Measurements from ENCODE around the gene CAD.
"Not testable (repeated sequence)": the region's sequence is repeated elsewhere in the genome, so short reads cannot be mapped to it uniquely, and the experiment has no call there.

CAD gene

DNA sequence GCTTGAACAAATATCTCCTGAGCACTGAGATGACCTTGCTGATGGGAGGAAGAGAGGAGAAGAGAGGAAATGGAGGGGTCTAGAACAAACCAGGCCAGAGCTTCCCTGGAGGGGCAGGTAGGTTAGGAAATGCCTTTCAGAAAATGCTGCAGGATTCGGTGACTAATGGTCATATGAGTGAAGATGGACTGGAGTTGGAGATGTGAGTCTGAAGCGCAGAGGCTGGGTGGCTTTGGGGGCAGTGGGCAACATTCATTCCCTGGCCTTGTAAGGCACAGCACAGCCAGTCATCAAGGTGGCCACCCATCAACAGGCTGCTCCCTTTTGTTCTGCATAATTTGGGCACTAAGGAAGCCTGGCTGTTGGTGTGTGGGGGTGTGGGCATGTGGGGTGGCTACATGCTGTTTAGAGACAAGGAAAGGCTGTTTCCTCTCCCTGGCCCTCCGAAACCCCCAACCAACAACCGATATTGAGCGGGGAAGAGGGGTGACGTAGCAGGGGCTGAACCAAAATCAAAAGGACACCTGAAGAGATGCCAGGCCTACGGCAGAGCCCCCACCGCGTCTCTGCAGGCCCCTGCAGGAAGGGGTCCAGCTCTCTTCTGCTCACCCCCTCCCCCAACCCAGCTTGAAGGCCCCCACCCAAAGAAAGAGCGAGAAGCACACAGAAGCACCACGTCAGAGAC lies 44.2 kb downstream of the CAD start:
- DNase-seq: no peak

DNA sequence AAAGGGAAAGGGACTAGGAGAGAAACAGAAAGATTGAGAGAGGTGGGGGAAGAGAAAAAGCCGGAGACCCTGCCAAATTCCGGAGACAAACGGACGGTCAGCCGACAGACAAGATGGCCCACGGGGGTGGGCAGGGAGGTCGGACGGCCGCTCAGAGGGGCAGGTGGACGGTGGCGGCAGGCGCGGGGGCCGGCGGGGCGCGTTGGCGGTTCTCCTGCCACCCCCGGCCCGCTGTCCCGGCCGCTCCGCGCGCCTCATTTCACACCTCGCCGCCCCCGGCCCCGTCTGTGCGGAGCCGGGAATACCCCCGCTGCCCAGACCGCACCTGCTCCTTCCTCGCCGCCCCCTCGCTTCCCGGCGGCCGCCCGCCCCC lies 44.7 kb downstream of the CAD start:
- DNase-seq: no peak

DNA sequence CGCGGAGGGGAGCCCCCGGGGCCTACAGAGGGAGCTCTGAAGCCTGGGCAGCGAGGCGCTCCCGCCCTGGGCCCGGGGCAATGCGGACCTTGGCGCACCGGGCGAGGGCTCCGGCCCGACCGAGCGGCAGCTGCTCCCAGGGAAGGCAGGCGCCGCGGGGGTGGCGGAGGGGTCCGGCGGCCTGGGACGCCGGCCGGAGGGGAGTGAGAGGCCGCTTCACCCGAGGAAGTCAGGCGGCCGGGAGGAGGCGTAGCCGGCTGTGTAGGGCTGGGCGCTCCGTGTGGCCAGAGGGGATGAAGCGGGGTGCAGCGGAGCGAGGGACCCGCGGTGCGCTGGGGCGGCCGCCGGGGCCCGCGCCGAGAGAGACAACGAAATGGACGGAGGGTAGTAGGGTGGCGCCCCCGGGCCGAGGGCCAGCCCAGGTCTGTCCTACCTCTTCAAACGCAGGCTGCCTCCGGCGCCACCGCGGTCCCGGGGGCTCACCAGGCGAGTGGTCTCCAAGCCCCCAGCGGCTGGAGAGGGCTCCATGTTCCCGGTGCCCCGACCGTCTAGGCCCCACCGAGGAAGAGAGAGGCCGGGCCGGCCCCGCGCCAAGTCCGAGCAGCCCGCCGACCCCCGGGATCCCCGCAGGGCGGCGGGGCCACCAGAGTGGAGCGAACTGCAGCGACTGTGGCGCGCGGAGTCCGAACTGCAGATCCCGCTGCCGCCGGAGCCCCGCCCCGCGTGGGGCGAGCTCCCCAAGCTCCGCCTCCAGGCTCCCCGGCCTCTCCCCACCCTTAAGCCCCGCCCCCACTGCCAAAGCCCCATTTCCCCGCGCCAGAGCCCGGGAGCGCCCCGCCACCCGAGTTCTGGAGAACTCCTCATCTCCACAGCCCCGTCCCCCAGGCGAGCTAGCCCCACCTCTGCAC lies 45.5 kb downstream of the CAD start, which contains the start of gene SLC30A3:
TSS of gene SLC30A3 (minus strand) at position 669 of the 908 bp plus-strand sequence. CDS start at position 528, 141 bp downstream.
- DNase-seq: peak; percentile 68

DNA sequence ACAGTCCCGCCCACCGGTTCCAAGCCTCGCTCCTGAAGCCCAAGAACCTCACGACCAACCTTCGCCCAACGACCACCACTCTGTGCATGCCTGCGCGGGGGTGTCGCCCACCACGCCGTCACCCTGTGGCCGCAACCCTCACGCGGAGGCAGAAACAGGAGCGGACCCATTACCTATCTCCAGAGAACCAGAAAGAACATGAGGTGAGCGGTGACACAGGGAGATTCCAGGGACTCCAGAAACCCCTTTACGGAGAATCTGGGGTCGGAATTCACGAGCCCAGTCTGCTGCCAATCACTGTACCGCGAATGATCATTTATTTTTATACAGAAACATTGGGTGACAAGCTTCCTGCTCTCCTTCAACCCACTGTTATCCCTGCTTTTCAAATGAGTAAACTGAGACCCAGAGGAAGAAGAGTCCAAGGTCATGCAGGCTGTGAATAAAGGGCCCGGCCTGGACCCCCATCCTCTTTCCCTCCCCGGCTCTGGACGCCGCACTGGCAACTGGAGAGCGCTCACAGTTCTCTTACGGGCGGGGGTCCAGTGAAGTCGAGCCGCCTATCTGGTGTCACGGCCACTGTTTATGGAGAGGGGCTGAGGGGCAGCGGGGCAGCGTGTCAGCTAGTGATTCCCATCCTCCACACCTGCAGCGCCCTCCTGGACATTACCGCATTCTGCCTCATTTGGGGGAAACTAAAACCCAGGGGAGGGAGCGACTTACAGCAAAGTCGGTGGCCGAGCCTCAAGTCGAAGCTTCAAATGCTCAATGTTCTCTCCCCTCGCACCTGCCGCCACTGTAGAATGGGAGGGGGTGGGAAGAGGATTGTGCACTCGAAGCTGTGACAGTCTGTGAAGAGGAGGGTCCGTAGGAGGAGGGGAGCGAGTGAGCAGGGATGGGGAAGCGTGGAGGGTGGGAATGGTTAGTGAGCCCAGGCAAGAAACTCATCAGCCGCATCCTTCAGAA lies 46.4 kb downstream of the CAD start:
- DNase-seq: no peak

DNA sequence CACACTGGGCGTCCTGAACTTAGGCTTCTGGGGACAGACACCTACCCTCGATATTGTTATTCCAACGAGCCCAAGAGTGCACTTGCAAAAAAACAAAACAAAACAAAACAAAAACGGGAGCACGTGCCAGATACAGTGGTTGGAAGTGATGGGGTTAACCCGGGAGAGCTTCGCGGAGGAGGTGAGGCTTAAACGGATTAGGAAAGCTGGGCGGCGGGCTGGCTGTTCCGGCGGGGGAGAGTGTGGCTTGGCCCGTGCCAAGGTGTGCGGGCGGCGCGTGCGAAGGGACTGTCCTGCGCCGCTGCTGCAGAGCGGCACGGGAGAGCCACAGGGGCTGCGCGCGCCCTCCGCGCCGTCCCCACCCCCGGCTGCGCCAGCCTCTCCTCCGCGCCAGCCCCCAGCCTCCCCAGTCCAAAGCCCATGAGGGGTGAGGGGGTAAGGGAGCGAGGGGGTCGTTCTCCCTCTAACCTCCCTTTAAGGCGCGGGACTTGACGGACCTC lies 47.1 kb downstream of the CAD start:
- no peak for DNase-seq

DNA sequence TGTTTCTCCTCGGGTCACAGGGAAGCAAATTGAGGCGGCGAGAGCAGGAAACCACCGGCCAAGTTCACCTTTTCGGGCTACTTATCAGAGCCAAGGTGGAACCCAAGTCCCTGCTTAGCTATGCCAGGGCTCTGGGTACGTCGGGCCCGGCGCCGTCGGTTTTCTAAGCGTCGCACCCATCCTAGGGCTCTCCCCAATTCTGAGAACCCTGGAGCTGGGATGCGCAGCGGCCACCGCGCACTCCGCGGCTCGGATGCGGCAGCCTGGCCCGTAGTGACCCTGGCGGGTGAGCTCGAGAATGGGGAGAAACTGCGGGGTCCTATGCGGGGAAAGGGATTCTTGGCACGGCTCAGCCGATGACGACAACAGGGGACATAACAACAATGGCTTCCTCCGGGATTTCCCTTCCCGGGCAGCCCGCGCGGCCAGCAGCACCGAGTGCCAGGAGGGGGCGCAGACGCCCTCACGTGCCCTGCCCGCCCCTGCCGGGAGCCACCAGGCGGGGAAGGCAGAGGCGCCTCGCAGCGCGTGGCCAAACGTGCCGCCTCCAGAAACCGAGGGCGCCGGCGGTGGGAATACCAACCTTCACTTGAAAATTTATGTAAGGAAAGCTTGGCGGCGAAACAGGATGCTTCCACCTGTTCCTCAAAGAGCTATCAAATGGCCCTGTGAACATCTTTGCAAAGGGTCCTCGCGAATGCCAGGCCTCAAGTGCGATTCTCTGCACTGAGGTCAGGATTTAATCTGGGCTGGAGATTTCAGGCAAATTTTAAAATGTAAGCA lies 47.8 kb downstream of the CAD start:
- peak; percentile 73 for DNase-seq

DNA sequence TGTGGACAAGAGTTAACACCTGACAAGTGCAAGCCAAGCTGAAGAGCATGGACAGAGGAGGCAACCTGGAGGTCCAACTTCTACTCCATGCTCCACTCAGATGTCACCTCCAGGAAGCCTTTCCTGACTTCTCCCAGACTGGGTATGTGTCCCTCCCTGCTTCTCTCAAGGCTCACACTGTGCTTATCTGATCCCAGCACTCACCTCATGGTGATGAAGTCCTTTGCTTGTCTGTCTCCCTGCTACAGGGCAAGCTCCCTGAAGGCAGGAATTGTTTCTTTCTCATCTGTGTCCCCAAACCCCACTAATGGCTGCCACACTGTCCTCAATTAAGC lies 48.3 kb downstream of the CAD start:
- DNase-seq: no peak

DNA sequence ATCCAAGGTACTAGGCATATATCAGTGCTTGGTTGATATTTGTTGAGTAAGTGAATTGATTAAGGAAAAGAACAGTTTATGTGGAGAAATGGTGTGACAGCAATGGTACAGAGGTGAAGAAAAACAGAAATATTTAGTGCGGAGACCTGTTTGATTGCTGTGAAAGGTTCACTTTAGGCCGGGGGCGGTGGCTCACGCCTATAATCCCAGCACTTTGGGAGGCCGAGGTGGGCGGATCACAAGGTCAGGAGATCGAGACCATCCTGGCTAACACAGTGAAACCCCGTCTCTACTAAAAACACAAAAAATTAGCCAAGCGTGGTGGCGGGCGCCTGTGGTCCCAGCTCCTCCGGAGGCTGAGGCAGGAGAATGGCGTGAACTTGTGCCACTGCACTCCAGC lies 51.1 kb downstream of the CAD start:
- DNase-seq: not testable (repeated sequence)

DNA sequence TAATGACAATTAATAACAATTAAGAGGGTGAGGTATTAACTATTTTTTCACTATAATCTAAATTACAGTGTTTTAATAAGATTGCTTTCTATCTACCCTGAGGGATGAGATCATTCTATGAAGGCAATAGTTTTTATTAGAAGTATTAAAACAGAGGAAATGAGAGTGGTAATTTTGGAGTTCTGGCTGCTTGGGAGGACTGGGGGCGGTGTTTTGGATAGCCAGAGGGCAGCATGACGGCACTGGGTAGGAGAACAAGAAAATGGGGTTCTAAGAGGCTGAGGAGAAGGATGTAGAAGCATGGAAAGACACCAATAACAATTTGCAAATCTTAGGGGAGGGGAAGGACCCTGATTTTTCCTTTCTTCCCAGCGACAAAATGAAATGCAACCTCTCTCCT lies 53.0 kb downstream of the CAD start:
- DNase-seq: no peak

DNA sequence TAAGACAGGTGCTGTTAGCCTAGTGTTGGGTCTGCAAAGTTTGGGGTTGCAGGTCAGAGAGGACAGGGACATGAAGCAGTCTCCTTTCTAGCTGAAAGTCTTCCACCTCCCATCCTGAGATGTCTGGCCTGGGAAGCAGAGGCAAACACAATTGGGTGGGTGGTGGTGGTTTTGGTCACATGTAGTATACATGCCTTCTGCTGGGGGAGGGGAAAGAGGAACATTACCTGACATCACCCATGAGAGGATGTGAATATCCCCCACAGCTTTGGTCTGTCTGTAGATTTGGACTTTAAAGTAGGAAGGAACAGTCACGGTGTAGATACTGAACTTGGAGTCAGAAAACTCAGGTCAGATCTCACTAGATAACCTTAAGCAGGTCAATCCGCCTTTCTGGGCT lies 53.5 kb downstream of the CAD start:
- no peak for DNase-seq

DNA sequence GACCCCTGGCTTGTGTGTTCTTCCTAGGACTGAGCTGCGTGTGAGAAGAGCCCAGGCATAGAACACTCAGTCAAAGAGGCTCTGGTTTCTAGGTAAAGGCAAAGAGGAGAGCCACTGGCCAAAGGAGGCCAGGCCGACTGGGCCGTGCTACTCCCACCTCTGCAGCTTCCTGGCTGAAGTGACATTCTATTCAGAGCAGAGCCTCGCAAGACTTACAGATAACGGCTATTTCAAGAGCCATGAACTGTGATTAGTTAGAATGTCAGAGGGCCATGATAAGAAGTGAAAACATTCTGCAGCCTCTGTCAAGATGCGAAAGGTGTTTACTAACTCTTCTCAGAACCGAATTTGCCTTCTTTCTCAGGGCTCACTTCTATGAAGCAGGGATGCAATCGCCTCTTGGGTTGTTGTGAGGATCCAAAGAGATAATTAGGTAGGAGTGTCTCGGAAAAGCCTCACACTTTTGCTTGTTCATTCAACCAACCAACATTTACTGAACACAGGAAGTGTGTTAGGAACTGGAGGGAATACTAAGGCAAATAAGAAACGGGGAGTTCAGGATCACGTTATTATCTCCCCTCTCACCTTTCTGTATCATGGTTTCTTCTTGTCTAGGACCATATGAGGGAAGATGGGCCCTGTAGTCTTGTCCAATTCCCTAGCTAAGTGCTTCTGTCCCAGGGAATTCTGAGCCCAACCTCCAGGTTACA lies 54.6 kb downstream of the CAD start:
- no peak for DNase-seq

DNA sequence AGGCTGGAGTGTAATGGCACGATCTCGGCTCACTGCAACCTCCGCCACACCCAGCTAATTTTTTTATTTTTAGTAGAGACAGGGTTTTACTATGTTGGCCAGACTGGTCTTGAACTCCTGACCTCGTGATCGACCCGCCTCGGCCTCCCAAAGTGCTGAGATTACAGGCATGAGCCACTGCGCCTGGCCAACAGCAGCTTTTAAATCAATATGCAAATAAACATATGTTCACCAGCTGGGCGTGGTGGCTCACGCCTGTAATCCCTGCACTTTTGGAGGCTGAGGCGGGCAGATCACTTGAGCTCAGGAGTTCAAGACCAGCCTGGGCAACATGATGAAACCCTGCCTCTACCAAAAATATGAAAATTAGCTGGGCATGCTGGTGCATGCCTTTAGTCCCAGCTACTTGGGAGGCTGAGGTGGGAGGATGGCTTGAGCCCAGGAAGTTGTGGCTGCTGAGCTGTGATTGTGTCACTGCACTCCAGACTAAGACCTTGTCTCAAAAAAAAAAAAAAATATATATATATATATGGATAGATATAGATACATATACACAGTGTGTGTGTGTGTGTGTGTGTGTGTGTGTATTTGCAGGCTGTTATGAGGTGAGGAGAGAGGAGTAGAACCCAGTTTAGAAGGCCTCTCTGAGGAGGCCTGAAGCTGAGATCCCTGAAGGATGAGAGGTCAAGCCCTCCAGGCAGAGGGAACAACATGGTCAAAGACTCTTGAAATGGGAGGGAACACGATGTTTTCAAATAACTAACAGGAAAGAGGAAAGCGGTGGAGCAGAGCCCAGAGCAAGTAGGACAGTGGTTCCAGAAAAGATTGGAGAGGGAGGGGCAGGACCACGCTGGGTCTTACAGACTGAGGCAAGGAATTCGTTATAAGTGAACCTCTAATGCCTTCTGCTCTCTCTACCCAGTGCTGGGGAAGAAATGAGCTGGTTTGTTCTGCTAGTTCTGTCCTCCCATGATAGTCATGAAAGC lies 55.7 kb downstream of the CAD start:
- DNase-seq: not testable (repeated sequence)

DNA sequence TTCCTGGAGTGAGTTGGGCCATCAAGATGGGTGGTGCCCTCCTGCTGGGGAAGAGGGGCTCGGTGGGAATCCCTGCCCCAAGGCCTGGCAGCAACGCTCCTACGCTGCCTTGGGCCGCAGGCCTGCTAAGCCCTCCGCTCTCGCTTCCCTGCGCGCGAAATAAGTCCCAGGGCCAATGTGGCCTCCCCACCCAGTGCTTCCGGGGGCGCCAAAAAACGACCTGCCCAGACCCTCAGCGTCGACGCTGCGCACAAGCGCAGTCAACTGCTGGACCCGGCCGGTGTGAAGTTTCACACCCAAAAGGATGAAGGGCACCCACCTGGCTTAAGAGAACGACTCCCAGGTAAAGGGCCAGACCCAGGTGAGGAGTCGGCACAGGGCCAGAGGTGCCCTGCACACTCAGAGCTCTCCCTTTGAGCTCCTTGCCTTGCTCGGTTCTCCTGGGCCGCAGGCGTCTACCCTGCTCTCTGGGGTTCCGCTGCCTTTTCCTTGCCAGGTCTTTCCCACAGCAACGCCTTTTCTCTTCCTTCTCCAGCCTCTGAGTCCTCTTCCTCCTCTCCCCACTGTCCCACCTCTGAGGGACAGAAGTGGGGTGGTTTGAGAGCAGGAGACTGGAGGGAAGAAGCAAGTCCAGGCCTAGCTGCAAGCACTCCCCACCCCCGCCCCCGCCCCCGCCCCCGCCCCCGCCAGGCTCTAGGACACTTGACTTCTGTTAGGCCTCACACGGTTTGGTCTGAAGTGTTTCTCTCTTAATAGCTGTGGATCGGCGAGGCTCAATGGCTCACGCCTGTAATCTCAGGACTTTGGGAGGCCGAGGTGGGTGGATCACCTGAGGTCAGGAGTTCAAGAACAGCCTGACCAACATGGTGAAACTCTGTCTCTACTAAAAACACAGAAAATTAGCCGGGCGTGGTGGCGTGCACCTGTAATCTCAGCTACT lies 58.3 kb downstream of the CAD start, which contains the start of gene DNAJC5G:
TSS of gene DNAJC5G (plus strand) at position 223 of the 940 bp plus-strand sequence. CDS start 1,296 bp downstream, outside the sequence.
- no peak for DNase-seq

DNA sequence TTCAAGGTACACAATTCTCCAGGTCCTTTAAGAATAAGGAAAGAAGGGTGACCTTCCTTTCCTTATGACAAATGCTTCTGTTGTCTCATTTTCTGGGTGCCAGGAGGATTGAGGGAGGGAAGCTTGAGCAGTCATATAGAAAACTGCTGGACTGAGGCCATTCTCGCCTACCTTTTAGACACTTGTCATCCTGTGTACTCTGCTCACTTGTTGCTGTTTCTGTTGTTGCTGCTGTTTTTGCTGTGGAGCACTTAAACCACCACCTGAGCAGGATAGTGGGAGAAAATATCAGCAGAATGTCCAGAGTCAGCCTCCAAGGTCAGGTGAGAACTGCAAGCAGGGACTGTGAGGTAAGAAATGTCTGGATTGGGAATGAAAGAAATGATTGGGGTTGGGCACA lies 60.8 kb downstream of the CAD start:
- DNase-seq: no peak

DNA sequence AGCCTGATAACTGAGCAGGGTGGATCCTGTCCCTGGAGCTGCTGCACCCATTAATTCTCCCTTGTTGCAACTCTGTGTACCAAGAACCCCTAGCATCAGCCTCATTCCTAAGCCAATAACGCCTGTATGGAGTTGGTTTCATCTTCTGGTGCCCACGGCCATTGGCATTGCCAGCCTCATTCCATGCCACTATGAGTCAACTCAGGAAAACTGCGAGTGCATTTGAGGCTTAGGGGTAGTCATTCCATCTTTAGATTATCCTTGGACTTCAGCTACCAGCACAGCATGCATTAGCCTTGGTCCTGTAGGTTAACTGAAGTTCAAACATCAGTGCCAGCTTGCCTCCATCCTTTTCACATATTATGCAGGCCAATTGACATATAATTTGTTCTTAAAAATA lies 63.7 kb downstream of the CAD start:
- DNase-seq: no peak

DNA sequence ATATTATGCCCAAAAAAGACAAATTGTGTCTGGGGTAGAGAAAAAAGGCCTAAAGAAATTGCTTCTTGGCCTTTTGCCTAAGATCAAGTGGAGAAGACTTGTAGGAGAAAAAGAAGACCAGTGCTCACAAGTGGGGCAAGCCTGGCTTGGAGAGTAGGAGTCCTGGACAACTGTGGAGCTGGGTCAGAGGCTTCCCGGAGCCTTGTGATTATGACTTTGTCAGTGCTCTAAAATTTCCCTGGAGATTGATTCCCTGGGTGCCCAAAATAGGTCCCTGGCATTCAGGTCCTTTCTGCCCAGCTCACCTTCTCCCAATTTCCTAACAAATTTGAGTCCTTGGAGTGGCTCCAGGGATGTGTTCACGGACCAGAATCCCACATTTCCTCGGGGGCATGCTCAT lies 64.3 kb downstream of the CAD start:
- DNase-seq: no peak

DNA sequence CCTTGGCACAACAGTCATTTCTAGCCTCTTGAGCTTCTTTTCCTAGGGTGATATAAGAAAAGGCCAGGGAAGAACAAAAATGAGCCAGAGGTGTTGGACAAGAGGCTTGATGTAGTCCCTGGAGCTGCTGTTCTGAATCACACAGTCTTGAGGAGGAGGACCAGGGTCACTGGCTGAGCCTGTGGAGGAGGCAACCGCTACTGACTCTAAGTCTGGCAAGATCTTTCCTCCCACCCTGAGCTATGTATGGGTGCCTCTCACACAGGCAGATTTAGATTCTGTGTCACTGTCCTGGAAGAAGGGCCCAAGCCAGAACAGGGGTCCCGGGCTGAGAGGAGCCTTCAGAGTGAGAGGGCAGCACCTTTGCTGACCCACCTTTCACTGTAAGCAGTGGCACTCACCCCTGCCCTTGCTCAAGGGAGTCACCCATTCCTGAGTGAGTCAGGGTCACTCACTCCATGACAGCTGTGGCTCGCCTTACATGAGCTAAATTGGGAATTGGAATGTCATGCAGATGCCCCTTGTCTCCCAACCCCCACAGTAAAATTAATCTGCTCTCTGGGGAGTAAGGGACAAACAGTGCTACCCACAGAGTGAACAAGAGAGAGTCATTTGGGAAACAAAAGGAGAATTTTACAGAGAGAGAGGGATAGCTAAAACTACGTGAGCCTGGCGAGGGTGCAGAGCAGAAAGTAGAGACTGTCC lies 64.8 kb downstream of the CAD start, which contains the start of gene TRIM54:
TSS of gene TRIM54 (plus strand) at position 575 of the 705 bp plus-strand sequence. CDS start 303 bp downstream, outside the sequence.
- DNase-seq: no peak

DNA sequence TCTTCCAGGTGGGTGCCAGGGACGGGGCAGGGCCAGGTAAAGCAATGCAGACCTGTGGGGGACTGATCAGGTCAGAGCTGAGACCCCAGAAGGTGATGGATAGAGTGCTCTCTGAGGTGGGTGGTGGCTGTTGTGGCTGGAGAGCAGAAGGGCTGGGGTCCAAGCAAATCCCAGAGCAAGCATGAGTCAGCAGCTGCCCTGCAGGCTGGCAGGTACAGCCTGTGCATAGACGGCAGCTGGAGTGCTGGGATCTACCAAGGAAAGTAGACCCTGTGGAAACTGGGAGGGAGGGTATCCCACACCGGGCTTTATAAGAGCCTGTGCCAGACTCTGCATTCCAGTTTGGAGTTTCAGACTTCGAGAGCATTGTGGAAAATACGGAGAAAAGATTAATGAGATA lies 65.7 kb downstream of the CAD start:
- DNase-seq: no peak

Data from EL (cell line).